Peyer's patch (tissue), 4 donors: Measurements from ENCODE around the gene NRXN3.

ENCODE experiments used
- CTCF ChIP-seq, 6 experiments: fragments of 450-650 bp in 4 of 6; fragments of 200-600 bp in 2 of 6; sonication (generic) in 1 of 6; IDR thresholded peaks; one replicate each; pipeline ENCODE4 v1.5.1; 2017 to 2019; ENCODE audit warnings: antibody characterized with exemption in 6 of 6, mild to moderate bottlenecking in 3 of 6, moderate library complexity in 1 of 6
- POLR2A ChIP-seq, 2 donors: fragments of 450-650 bp; IDR thresholded peaks; one replicate each; pipeline ENCODE4 v1.5.1; 2017; ENCODE audit warnings: antibody characterized with exemption in 2 of 2, mild to moderate bottlenecking in 2 of 2, moderate library complexity in 2 of 2

GRCh38 chr14:79729731-79730130 lies 1559.6 kb downstream of the NRXN3 start:
- no peak for TF ChIP-seq CTCF (IDR thresholded peaks at IDR 0.05)
- TF ChIP-seq POLR2A (IDR thresholded peaks at IDR 0.05): no peak
